ENCODE data around the gene MYO18B. TPM values are rescaled to one million over a fixed set of nuclear protein-coding genes. Genes with fewer than 3 reads are reported as not detected.

Gene MYO18B
- total and polyA plus RNA-seq, 2 donors (not counting 3 experiments of a cell fraction or from before 2014, with no cell fraction given) = 0.01 TPM; not detected in 1

- H3K9ac ChIP-seq (replicated peaks; ENCODE audit: extremely low read depth, insufficient read depth, low read length) = no peak overlapping the region
- H3K4me3 ChIP-seq (replicated peaks in 1 of 3; ENCODE audit: insufficient read depth in 1 of 3, low read depth in 1 of 3, low read length in 3 of 3) = no peak overlapping the region
- FAIRE-seq (no peak), DNase-seq (ENCODE audit: low read depth, low spot score) (no peak)
- H3K27ac ChIP-seq (ENCODE audit: insufficient read depth, low read depth, low read length) = no peak overlapping the region
- H3K4me1 ChIP-seq (ENCODE audit: control insufficient read depth, extremely low read depth, insufficient read depth, low read length) = no peaks in the 10 kb centered on the region
- no peaks in the 10 kb centered on the region for H3K9me3 ChIP-seq (replicated peaks; ENCODE audit: control insufficient read depth, insufficient read depth, low read length)
- POLR2A ChIA-PET = no interaction called here
- no peak overlapping the region for H3K4me2 ChIP-seq (ENCODE audit: insufficient read depth, low read length)
- peaks cover 2% of the 10 kb centered on the region for H4K20me1 ChIP-seq (replicated peaks; ENCODE audit: control insufficient read depth, extremely low read depth, insufficient read depth, low read length)
- H3K36me3 ChIP-seq (ENCODE audit: control insufficient read depth in 2 of 2, extremely low read depth in 1 of 2, insufficient read depth in 2 of 2, low read length in 2 of 2) = no peaks in the 10 kb centered on the region
- H2AFZ ChIP-seq (ENCODE audit: low read depth, low read length) = no peak overlapping the region
- intact Hi-C loops (cut with micrococcal nuclease) = no loop called here
- TF ChIP-seq CTCF (IDR thresholded peaks at IDR 0.05; ENCODE audit: extremely low read depth in 1 of 2, insufficient read depth in 1 of 2, low read depth in 1 of 2, low read length in 2 of 2) (peak in 1 of 2 donors; percentile 7), GATA2 (IDR thresholded peaks at IDR 0.05; ENCODE audit: insufficient read depth, insufficient read length, low read depth, low read length) (no peak)
- dilution Hi-C loops (cut with MboI; ENCODE audit: extremely low pct_ligation_motif_present, low sequenced_read_pairs) = no loop called here
- CTCF ChIA-PET = no interaction called here
- H3K27me3 ChIP-seq (ENCODE audit: control insufficient read depth in 2 of 2, insufficient read depth in 2 of 2, low read length in 2 of 2) = no peaks in the 10 kb centered on the region
- H3K9me1 ChIP-seq (replicated peaks; ENCODE audit: control insufficient read depth, extremely low read depth, insufficient read depth, low read length) = no peaks in the 10 kb centered on the region
- H3K79me2 ChIP-seq (ENCODE audit: control insufficient read depth, insufficient read depth, low read length) = no peaks in the 10 kb centered on the region
- BruUV-seq (replicated peaks) = no TSS peak
Observed at GRCh38 chr22:25853501-25854284, 111.7 kb downstream of the MYO18B start.

- DNase-seq (ENCODE audit: low read depth, low spot score) (no peak), FAIRE-seq (no peak)
- Histone ChIP-seq H3K27ac (ENCODE audit: insufficient read depth, low read depth, low read length) (no peak overlapping the region), H3K9me3 (replicated peaks; ENCODE audit: control insufficient read depth, insufficient read depth, low read length) (no peaks in the 10 kb centered on the region), H3K27me3 (ENCODE audit: control insufficient read depth in 2 of 2, insufficient read depth in 2 of 2, low read length in 2 of 2) (no peaks in the 10 kb centered on the region), H3K4me1 (ENCODE audit: control insufficient read depth, extremely low read depth, insufficient read depth, low read length) (no peaks in the 10 kb centered on the region), H2AFZ (ENCODE audit: low read depth, low read length) (no peak overlapping the region), H3K36me3 (ENCODE audit: control insufficient read depth in 2 of 2, extremely low read depth in 1 of 2, insufficient read depth in 2 of 2, low read length in 2 of 2) (no peaks in the 10 kb centered on the region), H3K9ac (replicated peaks; ENCODE audit: extremely low read depth, insufficient read depth, low read length) (no peak overlapping the region), H3K9me1 (replicated peaks; ENCODE audit: control insufficient read depth, extremely low read depth, insufficient read depth, low read length) (no peaks in the 10 kb centered on the region), H3K4me2 (ENCODE audit: insufficient read depth, low read length) (no peak overlapping the region), H3K4me3 (replicated peaks in 1 of 3; ENCODE audit: insufficient read depth in 1 of 3, low read depth in 1 of 3, low read length in 3 of 3) (no peak overlapping the region), H4K20me1 (replicated peaks; ENCODE audit: control insufficient read depth, extremely low read depth, insufficient read depth, low read length) (no peaks in the 10 kb centered on the region), H3K79me2 (ENCODE audit: control insufficient read depth, insufficient read depth, low read length) (no peaks in the 10 kb centered on the region)
- ChIA-PET POLR2A (no interaction called here), CTCF (no interaction called here)
- no peak for TF ChIP-seq GATA2 (IDR thresholded peaks at IDR 0.05; ENCODE audit: insufficient read depth, insufficient read length, low read depth, low read length)
- TF ChIP-seq MYC (IDR thresholded peaks at IDR 0.05; ENCODE audit: low read depth, low read length) = no peak
- TF ChIP-seq CTCF (IDR thresholded peaks at IDR 0.05; ENCODE audit: extremely low read depth in 1 of 2, insufficient read depth in 1 of 2, low read depth in 1 of 2, low read length in 2 of 2) = no peak
- TF ChIP-seq MAX (IDR thresholded peaks at IDR 0.05; ENCODE audit: insufficient read depth, insufficient read length) = no peak
- no peak for TF ChIP-seq FOS (IDR thresholded peaks at IDR 0.05; ENCODE audit: borderline replicate concordance, insufficient read depth, low read length)
- no peak for TF ChIP-seq POLR2A (IDR thresholded peaks at IDR 0.05; ENCODE audit: low read depth, low read length)
- TF ChIP-seq JUN (IDR thresholded peaks at IDR 0.05; ENCODE audit: borderline replicate concordance, insufficient read depth, insufficient read length, low read depth) = no peak
- TF ChIP-seq EZH2 (IDR thresholded peaks at IDR 0.05; ENCODE audit: borderline replicate concordance, low read depth, low read length, severe bottlenecking) = no peak
- TF ChIP-seq POLR2AphosphoS5 (IDR thresholded peaks at IDR 0.05; ENCODE audit: insufficient read depth, low read depth, low read length) = no peak
- intact Hi-C loops (cut with micrococcal nuclease) = no loop called here
- dilution Hi-C loops (cut with MboI; ENCODE audit: extremely low pct_ligation_motif_present, low sequenced_read_pairs) = no loop called here
- BruUV-seq (replicated peaks) = no TSS peak
Observed at GRCh38 chr22:25869771-25870170, 127.8 kb downstream of the MYO18B start.

All from endothelial cell of umbilical vein (primary cell).